ENCODE results near the gene SPDYE2. TPM values are rescaled to one million over a fixed set of nuclear protein-coding genes. Genes with fewer than 3 reads are reported as not detected.
"Not testable (repeated sequence)": the region's sequence is repeated elsewhere in the genome, so short reads cannot be mapped to it uniquely, and the experiment has no call there.

SPDYE2 gene
- polyA plus RNA-seq, 1 donor = 3.2 TPM

DNA sequence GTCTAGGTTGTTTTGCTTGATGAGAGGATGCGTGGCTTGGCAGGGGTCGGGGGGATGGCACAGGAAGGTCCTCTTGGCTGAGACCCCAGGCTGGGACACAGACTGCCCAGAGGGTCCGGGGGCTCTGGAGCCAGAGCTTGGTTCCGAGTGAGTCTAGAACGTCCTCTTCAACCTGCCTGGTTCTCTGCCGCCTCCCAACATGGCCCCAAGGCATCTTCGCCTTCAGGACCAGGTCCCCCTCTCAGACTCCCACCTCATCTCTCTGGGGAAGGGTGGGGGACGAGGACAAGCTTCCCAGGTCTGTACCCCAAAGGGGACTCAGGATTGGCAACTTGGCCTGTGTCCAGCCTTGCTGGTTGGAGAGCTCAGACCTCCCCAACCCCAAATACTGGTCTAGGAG is 8.9 kb upstream of the SPDYE2 start:
- not testable (repeated sequence) for DNase-seq

DNA sequence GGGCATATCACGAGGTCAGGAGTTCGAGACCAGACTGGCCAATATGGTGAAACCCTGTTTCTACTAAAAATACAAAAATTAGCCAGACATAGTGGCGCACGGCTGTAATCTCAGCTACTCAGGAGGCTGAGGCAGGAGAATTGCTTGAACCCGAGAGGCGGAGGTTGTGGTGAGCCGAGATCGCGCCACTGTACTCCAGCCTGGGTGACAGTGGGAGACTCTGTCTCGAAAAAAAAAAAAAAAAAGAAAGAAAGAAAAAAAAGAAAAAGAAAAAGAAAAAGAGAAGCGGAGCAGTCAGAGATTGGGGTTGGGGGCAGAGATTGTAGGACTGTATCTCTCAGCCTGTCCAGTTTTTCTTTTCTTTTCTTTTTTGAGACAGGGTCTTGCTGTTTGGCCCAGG is 8.3 kb upstream of the SPDYE2 start:
- not testable (repeated sequence) for DNase-seq; H3K4me3 ChIP-seq (ENCODE audit: low read length); H3K27ac ChIP-seq (ENCODE audit: low read length); H3K36me3 ChIP-seq (ENCODE audit: control insufficient read depth, insufficient read depth, low read length); H3K27me3 ChIP-seq (ENCODE audit: control insufficient read depth, insufficient read depth, low read length); H3K4me1 ChIP-seq (ENCODE audit: control insufficient read depth, insufficient read depth, low read length); H3K9me3 ChIP-seq (ENCODE audit: control insufficient read depth, low read depth, low read length)
- no CpG with 5 or more reads among the region's 11 CpGs for WGBS (ENCODE audit: insufficient coverage, low lambda C conversion rate)

More for the DNA sequence above, 8.9 kb upstream of the SPDYE2 start:
- H3K27ac ChIP-seq (ENCODE audit: low read length); H3K9me3 ChIP-seq (ENCODE audit: control insufficient read depth, low read depth, low read length); H3K4me1 ChIP-seq (ENCODE audit: control insufficient read depth, insufficient read depth, low read length); H3K4me3 ChIP-seq (ENCODE audit: low read length); H3K27me3 ChIP-seq (ENCODE audit: control insufficient read depth, insufficient read depth, low read length); H3K36me3 ChIP-seq (ENCODE audit: control insufficient read depth, insufficient read depth, low read length): not testable (repeated sequence)
- WGBS (ENCODE audit: insufficient coverage, low lambda C conversion rate) = no CpG with 5 or more reads among the region's 8 CpGs

DNA sequence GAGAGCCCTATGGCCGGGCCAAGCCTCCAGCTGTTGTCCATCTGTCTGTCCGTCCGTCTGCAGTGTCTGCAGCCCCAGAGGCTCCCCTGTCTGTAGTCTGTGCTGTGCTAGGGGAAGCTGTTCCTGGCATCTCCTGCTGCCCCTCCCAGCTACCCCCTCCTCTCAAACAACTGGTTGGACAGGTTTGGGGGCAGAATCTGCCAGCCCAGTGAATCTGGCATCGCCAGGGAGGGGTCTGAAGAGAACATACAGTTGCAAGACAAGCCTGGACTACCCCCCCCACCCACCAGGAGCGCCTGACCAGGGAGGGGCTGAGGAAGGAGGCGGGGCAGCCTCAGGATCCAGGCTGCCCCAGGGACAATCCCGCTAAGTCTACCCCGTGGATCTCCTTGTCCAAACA is 7.4 kb upstream of the SPDYE2 start, which contains the start of gene UPK3BL2:
UPK3BL2 (minus strand) TSS at position 101 of the 400 bp plus-strand sequence; CDS start at position 41, 60 bp downstream.
- not testable (repeated sequence) for DNase-seq; H3K9me3 ChIP-seq (ENCODE audit: control insufficient read depth, low read depth, low read length); H3K27me3 ChIP-seq (ENCODE audit: control insufficient read depth, insufficient read depth, low read length); H3K4me3 ChIP-seq (ENCODE audit: low read length); H3K27ac ChIP-seq (ENCODE audit: low read length); H3K4me1 ChIP-seq (ENCODE audit: control insufficient read depth, insufficient read depth, low read length); H3K36me3 ChIP-seq (ENCODE audit: control insufficient read depth, insufficient read depth, low read length)
- no CpG with 5 or more reads among the region's 8 CpGs for WGBS (ENCODE audit: insufficient coverage, low lambda C conversion rate)

DNA sequence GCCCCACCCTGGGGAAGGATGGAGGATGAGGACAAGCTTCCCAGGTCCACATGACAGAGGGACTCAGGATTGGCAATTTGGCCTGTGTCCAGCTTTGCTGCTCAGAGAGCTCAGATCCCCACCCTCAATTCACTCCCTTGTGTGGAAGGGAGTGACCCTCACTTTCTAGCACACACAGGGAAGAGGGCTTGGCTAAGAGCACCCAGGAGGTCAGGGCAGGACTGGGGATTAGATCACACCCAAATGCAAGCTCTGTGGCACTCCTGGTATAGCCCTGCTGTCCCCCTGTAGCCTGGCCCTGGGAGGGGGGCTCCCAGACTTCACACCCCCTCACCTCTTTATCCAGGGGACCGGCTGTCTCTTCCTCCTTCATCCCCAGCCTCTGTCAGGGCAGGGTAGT is 6.7 kb upstream of the SPDYE2 start:
- H3K27me3 ChIP-seq (ENCODE audit: control insufficient read depth, insufficient read depth, low read length); H3K27ac ChIP-seq (ENCODE audit: low read length): not testable (repeated sequence)
- WGBS (ENCODE audit: insufficient coverage, low lambda C conversion rate) = no CpG with 5 or more reads among the region's 1 CpG

DNA sequence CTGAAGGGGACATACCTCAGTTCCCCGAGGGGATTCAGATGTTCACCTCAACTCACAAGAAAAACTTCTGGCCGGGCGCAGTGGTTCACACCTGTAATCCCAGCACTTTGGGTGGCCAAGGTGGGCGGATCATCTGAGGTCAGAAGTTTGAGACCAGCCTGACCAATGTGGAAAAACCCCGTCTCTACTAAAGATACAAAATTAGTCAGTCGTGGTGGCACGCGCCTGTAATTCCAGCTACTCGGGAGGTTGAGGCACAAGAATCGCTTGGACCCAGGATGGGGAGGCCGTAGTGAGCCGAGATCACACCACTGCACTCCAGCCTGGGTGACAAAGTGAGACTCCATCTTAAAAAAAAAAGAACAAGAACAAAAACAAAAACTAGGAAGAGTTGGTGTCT is 5.7 kb upstream of the SPDYE2 start:
- not testable (repeated sequence) for H3K4me3 ChIP-seq (ENCODE audit: low read length); H3K4me1 ChIP-seq (ENCODE audit: control insufficient read depth, insufficient read depth, low read length); H3K27ac ChIP-seq (ENCODE audit: low read length); H3K27me3 ChIP-seq (ENCODE audit: control insufficient read depth, insufficient read depth, low read length); DNase-seq; H3K9me3 ChIP-seq (ENCODE audit: control insufficient read depth, low read depth, low read length); H3K36me3 ChIP-seq (ENCODE audit: control insufficient read depth, insufficient read depth, low read length)
- no CpG with 5 or more reads among the region's 12 CpGs for WGBS (ENCODE audit: insufficient coverage, low lambda C conversion rate)

More for the DNA sequence above, 6.7 kb upstream of the SPDYE2 start:
- not testable (repeated sequence) for H3K9me3 ChIP-seq (ENCODE audit: control insufficient read depth, low read depth, low read length); DNase-seq; H3K4me1 ChIP-seq (ENCODE audit: control insufficient read depth, insufficient read depth, low read length); H3K36me3 ChIP-seq (ENCODE audit: control insufficient read depth, insufficient read depth, low read length); H3K4me3 ChIP-seq (ENCODE audit: low read length)

DNA sequence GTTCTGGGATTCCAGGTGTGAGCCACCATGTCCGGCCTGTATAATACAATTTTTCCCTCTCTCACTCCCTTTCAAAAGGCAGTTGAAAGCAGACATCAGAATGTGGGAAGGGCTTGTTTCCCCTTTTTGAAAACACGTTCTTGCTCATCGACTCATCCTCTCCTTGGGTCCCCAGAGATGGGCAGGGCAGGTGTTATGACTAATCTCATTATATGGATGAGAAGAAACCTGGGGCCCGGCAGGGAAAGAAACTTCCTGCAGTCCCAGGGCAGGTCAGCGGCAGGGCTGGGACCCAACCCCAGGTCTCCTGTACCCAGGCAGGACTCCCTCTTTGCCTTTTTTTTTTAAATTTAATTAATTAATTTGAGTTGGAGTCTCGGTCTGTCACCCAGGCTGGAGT is 4.7 kb upstream of the SPDYE2 start:
- H3K36me3 ChIP-seq (ENCODE audit: control insufficient read depth, insufficient read depth, low read length); H3K27me3 ChIP-seq (ENCODE audit: control insufficient read depth, insufficient read depth, low read length); H3K4me3 ChIP-seq (ENCODE audit: low read length); H3K4me1 ChIP-seq (ENCODE audit: control insufficient read depth, insufficient read depth, low read length); H3K27ac ChIP-seq (ENCODE audit: low read length); DNase-seq; H3K9me3 ChIP-seq (ENCODE audit: control insufficient read depth, low read depth, low read length): not testable (repeated sequence)
- WGBS (ENCODE audit: insufficient coverage, low lambda C conversion rate) = no CpG with 5 or more reads among the region's 6 CpGs

DNA sequence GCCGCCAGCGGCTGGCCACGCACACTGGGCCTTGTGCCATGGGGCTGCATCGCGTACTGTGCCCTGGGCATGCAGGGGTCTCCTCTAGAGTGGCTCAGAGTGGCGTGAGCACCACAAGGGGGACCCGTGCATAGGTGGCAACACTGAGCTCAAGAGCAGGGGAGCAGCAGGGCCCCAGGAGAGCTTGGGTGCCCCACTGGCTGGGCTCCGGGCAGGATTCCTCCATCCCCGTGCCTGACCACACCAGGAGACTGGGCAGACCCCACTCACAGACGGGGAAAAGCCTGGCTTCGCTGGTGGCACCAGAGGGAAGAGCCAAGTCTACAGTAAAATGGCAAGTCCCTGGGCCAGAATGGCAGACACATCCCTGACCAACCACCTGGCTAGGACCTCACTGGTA is 17.6 kb downstream of the SPDYE2 start:
- H3K27ac ChIP-seq (ENCODE audit: low read length); H3K9me3 ChIP-seq (ENCODE audit: control insufficient read depth, low read depth, low read length); DNase-seq; H3K36me3 ChIP-seq (ENCODE audit: control insufficient read depth, insufficient read depth, low read length); H3K27me3 ChIP-seq (ENCODE audit: control insufficient read depth, insufficient read depth, low read length); H3K4me1 ChIP-seq (ENCODE audit: control insufficient read depth, insufficient read depth, low read length); H3K4me3 ChIP-seq (ENCODE audit: low read length): not testable (repeated sequence)
- no CpG with 5 or more reads among the region's 11 CpGs for WGBS (ENCODE audit: insufficient coverage, low lambda C conversion rate)

DNA sequence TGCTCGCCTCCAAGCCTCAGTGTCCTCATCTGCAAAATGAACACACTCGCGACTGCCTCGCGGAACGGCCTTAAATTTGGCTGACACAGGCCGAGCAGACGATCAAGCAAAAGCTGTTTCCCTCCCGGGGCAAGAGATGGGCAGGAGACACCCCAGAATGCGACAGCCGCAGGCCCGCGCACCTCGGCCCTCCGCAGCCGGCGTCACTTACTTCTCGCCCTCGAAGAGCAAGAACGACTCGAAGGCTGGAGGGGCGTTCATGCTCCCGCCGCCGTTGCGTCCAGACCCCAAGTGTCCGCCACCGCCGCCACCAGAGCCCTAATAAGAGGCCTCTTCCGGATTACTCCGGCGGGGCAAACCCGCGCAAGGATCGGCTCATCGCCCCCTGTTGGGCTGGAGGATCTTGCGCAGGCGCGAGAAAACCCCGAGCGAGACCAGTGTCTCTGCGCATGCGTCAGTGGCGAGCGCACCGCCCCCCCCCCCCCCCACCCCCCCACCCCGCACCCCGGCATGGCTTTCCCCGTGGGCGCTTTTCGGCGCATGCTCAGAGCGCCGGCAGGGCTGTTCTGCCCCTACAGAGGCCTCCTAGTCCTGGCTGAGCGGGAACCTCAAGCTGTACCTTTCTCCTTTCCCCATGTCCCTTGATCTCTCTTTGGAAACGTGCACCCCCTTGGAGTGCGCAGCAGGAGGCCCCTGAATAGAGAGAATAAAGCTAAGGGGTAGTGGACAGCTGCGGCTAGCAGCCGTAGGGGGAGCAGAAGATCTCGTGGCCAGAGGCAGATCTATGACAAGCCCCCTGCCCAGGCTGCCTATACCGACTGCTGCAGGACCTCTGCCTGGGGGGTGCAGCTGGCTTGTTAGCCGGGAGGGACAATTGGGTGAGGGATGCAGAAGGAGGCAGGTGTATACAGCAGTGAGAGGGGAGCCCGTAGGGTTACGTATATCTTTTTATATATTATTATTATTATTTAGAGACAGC is 21.5 kb downstream of the SPDYE2 start, which contains the start of gene POLR2J3:
POLR2J3 (minus strand) TSS at position 323 of the 979 bp plus-strand sequence; CDS start at position 261, 62 bp downstream.
- DNase-seq = peak; percentile 69 to 93
- H3K27ac ChIP-seq (ENCODE audit: low read length); H3K27me3 ChIP-seq (ENCODE audit: control insufficient read depth, insufficient read depth, low read length); H3K36me3 ChIP-seq (ENCODE audit: control insufficient read depth, insufficient read depth, low read length); H3K9me3 ChIP-seq (ENCODE audit: control insufficient read depth, low read depth, low read length); H3K4me1 ChIP-seq (ENCODE audit: control insufficient read depth, insufficient read depth, low read length): not testable (repeated sequence)
- peak within 1 kb of the TSS; percentile 58 for H3K4me3 ChIP-seq (ENCODE audit: low read length)
- no CpG with 5 or more reads among the region's 64 CpGs for WGBS (ENCODE audit: insufficient coverage, low lambda C conversion rate)

DNA sequence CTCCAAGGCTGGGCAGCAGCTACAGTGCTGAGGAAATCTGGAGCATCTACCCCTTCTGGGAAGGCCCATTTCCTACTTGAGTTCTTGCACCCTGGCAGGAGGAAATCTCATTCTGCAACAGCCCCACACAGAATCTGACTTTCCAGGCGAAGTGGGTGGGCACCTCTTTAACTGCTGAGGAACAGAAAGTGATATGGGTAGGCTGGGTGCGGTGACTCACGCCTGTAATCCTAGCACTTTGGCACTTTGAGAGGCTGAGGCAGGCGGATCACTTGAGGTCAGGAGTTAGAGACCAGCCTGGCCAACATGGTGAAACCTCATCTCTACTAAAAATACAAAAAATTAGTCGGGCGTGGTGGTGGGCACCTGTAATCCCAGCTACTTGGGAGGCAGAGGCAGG is 23.6 kb downstream of the SPDYE2 start:
- WGBS (ENCODE audit: insufficient coverage, low lambda C conversion rate) = no CpG with 5 or more reads among the region's 6 CpGs
- not testable (repeated sequence) for H3K9me3 ChIP-seq (ENCODE audit: control insufficient read depth, low read depth, low read length); H3K27ac ChIP-seq (ENCODE audit: low read length); DNase-seq; H3K27me3 ChIP-seq (ENCODE audit: control insufficient read depth, insufficient read depth, low read length); H3K36me3 ChIP-seq (ENCODE audit: control insufficient read depth, insufficient read depth, low read length); H3K4me1 ChIP-seq (ENCODE audit: control insufficient read depth, insufficient read depth, low read length); H3K4me3 ChIP-seq (ENCODE audit: low read length)

DNA sequence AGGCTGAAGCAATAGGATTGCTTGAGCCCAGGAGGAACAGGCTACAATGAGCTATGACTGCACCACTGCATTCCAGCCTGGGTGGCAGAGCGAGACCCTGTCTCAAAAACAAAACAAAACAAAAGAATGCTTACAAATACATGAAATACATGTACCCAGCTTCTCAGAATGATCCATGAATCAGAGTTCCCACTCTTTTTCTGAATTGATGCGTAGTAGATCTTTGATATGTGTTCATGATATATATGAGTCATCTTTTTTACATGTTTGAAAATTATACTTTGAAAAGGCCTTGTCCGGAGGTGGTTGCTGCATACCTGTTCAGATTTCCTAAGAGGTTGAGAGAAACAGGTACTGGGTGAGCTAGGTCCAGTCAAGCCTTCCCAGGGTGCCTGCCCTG is 25.3 kb downstream of the SPDYE2 start:
- not testable (repeated sequence) for H3K27me3 ChIP-seq (ENCODE audit: control insufficient read depth, insufficient read depth, low read length); H3K4me3 ChIP-seq (ENCODE audit: low read length); H3K9me3 ChIP-seq (ENCODE audit: control insufficient read depth, low read depth, low read length); H3K36me3 ChIP-seq (ENCODE audit: control insufficient read depth, insufficient read depth, low read length); H3K27ac ChIP-seq (ENCODE audit: low read length); DNase-seq; H3K4me1 ChIP-seq (ENCODE audit: control insufficient read depth, insufficient read depth, low read length)
- no CpG with 5 or more reads among the region's 3 CpGs for WGBS (ENCODE audit: insufficient coverage, low lambda C conversion rate)

Data from large intestine (tissue), 3 donors.